Hypothalamus (tissue), 51 donors: ENCODE data around the gene SRSF1.
"Not testable (repeated sequence)": the region's sequence is repeated elsewhere in the genome, so short reads cannot be mapped to it uniquely, and the experiment has no call there.

ENCODE experiments used
- DNase-seq, 51 donors: peaks; one replicate each; lab custom pipeline; 2025; lab: John Stamatoyannopoulos, UW

SRSF1 gene

GRCh38 chr17:58006924-58007780 lies at the start of gene SRSF1:
Gene SRSF1 (minus strand): TSS chr17:58007246. CDS start chr17:58007137, 109 bp downstream.
- DNase-seq = peak; percentile 79 to 100 (median 93)

GRCh38 chr17:58056476-58056875 lies 49.4 kb upstream of the SRSF1 start:
- no peak for DNase-seq

GRCh38 chr17:58054641-58055040 lies 47.6 kb upstream of the SRSF1 start:
- no peak for DNase-seq

GRCh38 chr17:58052945-58053715 lies 46.1 kb upstream of the SRSF1 start:
- peak in 4 of 51 donors; percentile 6 to 38 (median 20) for DNase-seq

GRCh38 chr17:58052407-58052806 lies 45.4 kb upstream of the SRSF1 start:
- DNase-seq = no peak

- no peak for DNase-seq
Measured at GRCh38 chr17:58051468-58051867, 44.4 kb upstream of the SRSF1 start.

GRCh38 chr17:58050966-58051365 lies 43.9 kb upstream of the SRSF1 start:
- DNase-seq = no peak

- DNase-seq = no peak
Measured at GRCh38 chr17:58049533-58049932, 42.5 kb upstream of the SRSF1 start.

GRCh38 chr17:58047376-58048150 lies 40.5 kb upstream of the SRSF1 start:
- DNase-seq = no peak

- DNase-seq = peak in 6 of 51 donors; percentile 3 to 60 (median 12)
Measured at GRCh38 chr17:58046239-58047094, 39.4 kb upstream of the SRSF1 start.

- not testable (repeated sequence) for DNase-seq
Measured at GRCh38 chr17:58044256-58044655, 37.2 kb upstream of the SRSF1 start.

GRCh38 chr17:58043221-58044181 lies 36.5 kb upstream of the SRSF1 start:
- DNase-seq = no peak

- no peak for DNase-seq
Measured at GRCh38 chr17:58041161-58041560, 34.1 kb upstream of the SRSF1 start.

- DNase-seq = no peak
Measured at GRCh38 chr17:58040386-58040785, 33.3 kb upstream of the SRSF1 start.

- no peak for DNase-seq
Measured at GRCh38 chr17:58039975-58040374, 32.9 kb upstream of the SRSF1 start.

GRCh38 chr17:58032691-58033415 lies 25.8 kb upstream of the SRSF1 start:
- DNase-seq = no peak

- DNase-seq = no peak
Measured at GRCh38 chr17:58028578-58028977, 21.5 kb upstream of the SRSF1 start.

GRCh38 chr17:58020401-58020800 lies 13.4 kb upstream of the SRSF1 start:
- no peak for DNase-seq
